Mesendoderm (in vitro differentiated cells): ENCODE measurements around the gene WDHD1.

Source experiments
- DNase-seq: peaks from one replicate; pipeline ENCODE4 v3.0.0; 2013
- H2AK5ac ChIP-seq: 2 replicates; pipeline ENCODE4 v1.6.1; 2013; ENCODE audit warnings: low read length, inconsistent platforms
- H2BK120ac ChIP-seq: 2 replicates; pipeline ENCODE4 v1.6.1; 2013; ENCODE audit warnings: low read depth, mild to moderate bottlenecking, low read length, moderate library complexity, mixed read lengths
- H2BK15ac ChIP-seq: replicated peaks from 2 replicates; pipeline ENCODE4 v1.6.1; 2013; ENCODE audit warnings: low read depth, mild to moderate bottlenecking, moderate library complexity
- H2BK5ac ChIP-seq: 2 replicates; pipeline ENCODE4 v1.6.1; 2013; ENCODE audit warnings: low read length, inconsistent platforms
- H3K18ac ChIP-seq: 2 replicates; pipeline ENCODE4 v1.6.1; 2013; ENCODE audit warnings: mild to moderate bottlenecking, low read length, mixed read lengths
- H3K23ac ChIP-seq: one replicate; pipeline ENCODE4 v1.6.1; 2013; ENCODE audit warnings: low read length
- H3K27ac ChIP-seq: 2 replicates; pipeline ENCODE4 v1.5.1; 2013; ENCODE audit warnings: low read depth, mild to moderate bottlenecking, inconsistent platforms, low read length, moderate library complexity
- H3K27me3 ChIP-seq: 2 replicates; pipeline ENCODE4 v1.6.1; 2013; ENCODE audit warnings: low read length, control low read depth, mild to moderate bottlenecking, inconsistent platforms; ENCODE audit not compliant: insufficient read depth, poor library complexity
- H3K36me3 ChIP-seq: 2 replicates; pipeline ENCODE4 v1.6.1; 2013; ENCODE audit warnings: low read length, inconsistent platforms; ENCODE audit not compliant: control insufficient read depth, insufficient read depth
- H3K4ac ChIP-seq: one replicate; pipeline ENCODE4 v1.6.1; 2013; ENCODE audit warnings: low read depth, mild to moderate bottlenecking, low read length, moderate library complexity
- H3K4me1 ChIP-seq: 2 replicates; pipeline ENCODE4 v1.6.1; 2013; ENCODE audit warnings: low read depth, low read length, inconsistent platforms; ENCODE audit not compliant: control insufficient read depth
- H3K4me2 ChIP-seq: 2 replicates; pipeline ENCODE4 v1.6.1; 2013; ENCODE audit warnings: low read length
- H3K4me3 ChIP-seq: 2 replicates; pipeline ENCODE4 v1.5.1; 2013; ENCODE audit warnings: mild to moderate bottlenecking, low read length
- H3K56ac ChIP-seq: one replicate; pipeline ENCODE4 v1.6.1; 2013; ENCODE audit warnings: low read length
- H3K79me1 ChIP-seq: 2 replicates; pipeline ENCODE4 v1.6.1; 2013; ENCODE audit warnings: low read length, inconsistent platforms
- H3K79me2 ChIP-seq: 2 replicates; pipeline ENCODE4 v1.6.1; 2013; ENCODE audit warnings: mild to moderate bottlenecking, low read length; ENCODE audit not compliant: control insufficient read depth, insufficient read depth
- H3K9ac ChIP-seq: 2 replicates; pipeline ENCODE4 v1.6.1; 2013; ENCODE audit warnings: low read length, inconsistent platforms
- H4K5ac ChIP-seq: one replicate; pipeline ENCODE4 v1.6.1; 2013; ENCODE audit warnings: low read length
- H4K8ac ChIP-seq: one replicate; pipeline ENCODE4 v1.6.1; 2013; ENCODE audit warnings: low read depth, mild to moderate bottlenecking, control low read depth, low read length, moderate library complexity
- WGBS: extraction: QIAGEN DNeasy Blood & Tissue Kit; methylation state at CpG from one replicate; pipeline ENCODE4 v1.1.7; 2013; ENCODE audit warnings: low lambda C conversion rate, missing lambda C conversion rate; ENCODE audit not compliant: insufficient coverage; ENCODE audit errors: extremely low coverage; 5-methylcytosine and 5-hydroxymethylcytosine counted together

WDHD1 gene

DNA sequence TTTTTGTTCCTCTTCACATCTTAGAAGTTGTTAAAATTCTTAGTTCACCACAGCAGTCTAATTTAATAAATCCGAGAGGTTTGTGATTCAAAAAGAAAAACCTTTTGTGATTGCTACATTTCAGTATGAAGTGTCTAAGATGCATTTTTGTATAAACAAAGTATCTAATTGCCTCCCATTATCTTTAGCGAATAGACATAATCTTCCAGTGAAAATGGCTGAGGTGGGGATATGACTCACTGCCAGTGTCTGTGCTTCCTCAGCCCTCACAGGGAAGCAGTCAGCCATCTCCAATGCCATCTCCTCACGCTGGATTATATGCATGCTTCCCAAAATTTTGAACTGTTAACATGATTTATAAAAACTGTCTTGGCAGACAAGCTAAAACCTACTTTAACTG is 131.9 kb downstream of the WDHD1 start:
- no CpG with 5 or more reads among the region's 3 CpGs for WGBS
- H3K4me2 ChIP-seq = no peak overlapping the region
- no peak overlapping the region for H2BK120ac ChIP-seq
- H3K27me3 ChIP-seq = no peaks in the 10 kb centered on the region
- H3K23ac ChIP-seq = no peak overlapping the region
- no peak overlapping the region for H2BK15ac ChIP-seq
- no peak overlapping the region for H2AK5ac ChIP-seq
- no peak overlapping the region for H3K4ac ChIP-seq
- H3K79me2 ChIP-seq = no peaks in the 10 kb centered on the region
- no peaks in the 10 kb centered on the region for H3K36me3 ChIP-seq
- no peak overlapping the region for H4K5ac ChIP-seq
- no peak overlapping the region for H3K56ac ChIP-seq
- no peaks in the 10 kb centered on the region for H3K4me1 ChIP-seq
- no peak overlapping the region for H3K27ac ChIP-seq
- DNase-seq = no peak
- H3K18ac ChIP-seq = no peak overlapping the region
- H3K9ac ChIP-seq = no peak overlapping the region
- H2BK5ac ChIP-seq = no peak overlapping the region
- H4K8ac ChIP-seq = no peak overlapping the region
- H3K4me3 ChIP-seq = no peak overlapping the region
- no peaks in the 10 kb centered on the region for H3K79me1 ChIP-seq

GRCh38 chr14:54893151-54893760 is 133.6 kb downstream of the WDHD1 start:
- Histone ChIP-seq H4K5ac (no peak overlapping the region), H3K79me2 (no peaks in the 10 kb centered on the region), H3K4ac (no peak overlapping the region), H2AK5ac (no peak overlapping the region), H3K18ac (no peak overlapping the region), H3K79me1 (no peaks in the 10 kb centered on the region), H3K23ac (no peak overlapping the region), H4K8ac (no peak overlapping the region), H3K27ac (no peak overlapping the region), H3K4me3 (no peak overlapping the region), H3K9ac (no peak overlapping the region), H3K4me2 (no peak overlapping the region), H2BK120ac (no peak overlapping the region), H3K36me3 (no peaks in the 10 kb centered on the region), H3K56ac (no peak overlapping the region), H3K27me3 (no peaks in the 10 kb centered on the region), H2BK15ac (no peak overlapping the region), H2BK5ac (no peak overlapping the region), H3K4me1 (no peaks in the 10 kb centered on the region)
- WGBS = no CpG with 5 or more reads among the region's 3 CpGs
- DNase-seq = peak; percentile 37

DNA sequence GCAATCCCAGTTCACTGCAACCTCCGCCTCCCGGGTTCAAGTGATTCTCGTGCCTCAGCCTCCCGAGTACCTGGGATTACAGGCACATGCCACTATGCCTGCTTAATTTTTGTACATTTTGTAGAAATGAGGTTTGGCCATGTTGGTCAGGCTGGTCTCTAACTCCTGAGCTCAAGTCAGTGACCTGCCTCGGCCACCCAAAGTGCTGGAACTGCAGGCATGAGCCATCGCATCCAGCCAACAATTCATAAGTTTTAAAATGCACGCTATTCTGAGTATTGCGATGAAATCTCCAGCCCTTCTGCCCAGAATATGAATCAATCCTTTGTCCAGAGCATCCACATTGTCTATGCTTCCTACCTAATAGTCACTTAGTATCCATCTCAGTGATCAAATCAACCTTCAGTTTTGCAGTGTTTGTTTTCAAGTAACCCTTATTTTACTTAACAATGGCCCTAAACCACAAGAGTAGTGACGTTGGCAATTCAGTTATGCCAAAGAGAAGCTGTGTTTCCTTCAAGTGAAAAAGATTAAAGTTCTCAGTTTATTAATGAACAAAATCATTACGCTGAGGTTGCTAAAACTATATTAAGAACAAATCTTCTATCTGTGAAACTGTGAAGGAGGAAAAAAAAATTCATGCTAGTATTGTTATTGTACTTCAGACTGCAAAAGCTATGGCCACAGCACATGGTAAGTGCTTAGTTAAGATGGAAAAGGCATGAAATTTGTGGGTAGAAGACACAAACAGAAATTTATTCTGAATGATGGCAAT is 135.2 kb downstream of the WDHD1 start:
- Histone ChIP-seq H3K18ac (no peak overlapping the region), H3K4ac (no peak overlapping the region), H3K27ac (no peak overlapping the region), H4K5ac (no peak overlapping the region), H3K4me2 (no peak overlapping the region), H2BK15ac (no peak overlapping the region), H2BK5ac (no peak overlapping the region), H2BK120ac (no peak overlapping the region), H3K23ac (no peak overlapping the region), H3K56ac (no peak overlapping the region), H2AK5ac (no peak overlapping the region), H3K79me1 (no peaks in the 10 kb centered on the region), H3K4me3 (no peak overlapping the region), H3K9ac (no peak overlapping the region), H3K4me1 (no peaks in the 10 kb centered on the region), H3K27me3 (no peaks in the 10 kb centered on the region), H3K36me3 (no peaks in the 10 kb centered on the region), H4K8ac (no peak overlapping the region), H3K79me2 (no peaks in the 10 kb centered on the region)
- WGBS = no CpG with 5 or more reads among the region's 10 CpGs
- DNase-seq = no peak

GRCh38 chr14:54890788-54891187 is 136.1 kb downstream of the WDHD1 start:
- H3K36me3 ChIP-seq = no peaks in the 10 kb centered on the region

GRCh38 chr14:54889919-54890318 is 137.0 kb downstream of the WDHD1 start:
- no peak overlapping the region for H2AK5ac ChIP-seq
- no peak overlapping the region for H3K4me3 ChIP-seq
- H3K79me1 ChIP-seq = no peaks in the 10 kb centered on the region
- no peak overlapping the region for H2BK5ac ChIP-seq
- H4K5ac ChIP-seq = no peak overlapping the region
- no peak overlapping the region for H3K4ac ChIP-seq
- H3K23ac ChIP-seq = no peak overlapping the region
- no peaks in the 10 kb centered on the region for H3K36me3 ChIP-seq
- H3K4me1 ChIP-seq = no peaks in the 10 kb centered on the region
- no peak overlapping the region for H4K8ac ChIP-seq
- H3K27ac ChIP-seq = no peak overlapping the region
- no peak overlapping the region for H3K9ac ChIP-seq
- no peaks in the 10 kb centered on the region for H3K79me2 ChIP-seq
- no peak overlapping the region for H3K56ac ChIP-seq
- no peaks in the 10 kb centered on the region for H3K27me3 ChIP-seq
- no peak overlapping the region for H2BK120ac ChIP-seq
- no peak overlapping the region for H3K4me2 ChIP-seq
- WGBS = no CpG with 5 or more reads among the region's 8 CpGs
- H2BK15ac ChIP-seq = no peak overlapping the region
- H3K18ac ChIP-seq = no peak overlapping the region
- DNase-seq = no peak

More at GRCh38 chr14:54890788-54891187, 136.1 kb downstream of the WDHD1 start:
- Histone ChIP-seq H3K4me3 (no peak overlapping the region), H2BK15ac (no peak overlapping the region), H2BK120ac (no peak overlapping the region), H3K56ac (no peak overlapping the region), H4K8ac (no peak overlapping the region), H3K27ac (no peak overlapping the region), H3K79me2 (no peaks in the 10 kb centered on the region), H3K9ac (no peak overlapping the region), H3K27me3 (no peaks in the 10 kb centered on the region), H4K5ac (no peak overlapping the region), H3K18ac (no peak overlapping the region), H3K79me1 (no peaks in the 10 kb centered on the region), H3K4ac (no peak overlapping the region), H3K23ac (no peak overlapping the region), H3K4me1 (no peaks in the 10 kb centered on the region), H2BK5ac (no peak overlapping the region), H2AK5ac (no peak overlapping the region), H3K4me2 (no peak overlapping the region)
- DNase-seq = no peak
- WGBS = no CpG with 5 or more reads among the region's 1 CpG
